Measurements from ENCODE around the gene LGALS13.

The LGALS13 gene, protein sequence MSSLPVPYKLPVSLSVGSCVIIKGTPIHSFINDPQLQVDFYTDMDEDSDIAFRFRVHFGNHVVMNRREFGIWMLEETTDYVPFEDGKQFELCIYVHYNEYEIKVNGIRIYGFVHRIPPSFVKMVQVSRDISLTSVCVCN

DNA sequence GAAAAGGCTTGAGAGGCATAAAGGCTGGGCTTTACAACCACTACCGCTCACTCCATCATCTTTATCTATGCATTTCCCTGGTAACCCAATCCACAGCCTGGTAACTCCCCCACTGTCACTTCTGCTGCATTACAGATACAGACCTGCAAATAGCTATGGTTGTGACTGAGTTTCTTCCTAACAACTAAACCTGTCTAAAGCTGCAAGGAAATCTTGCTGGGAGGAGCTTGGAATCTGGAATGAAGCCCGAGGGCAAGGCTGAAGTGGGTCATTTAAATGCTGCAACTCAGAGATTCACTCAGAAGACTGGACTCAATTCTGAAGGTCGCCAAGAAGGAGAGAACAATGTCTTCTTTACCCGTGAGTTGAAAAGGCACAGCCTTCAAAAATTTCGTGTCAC is at the start of gene LGALS13:
Gene LGALS13, plus strand, starts transcription at position 301 of the 400 bp plus-strand sequence. Its CDS starts 45 bp downstream, at position 346.
- H4K20me1 ChIP-seq (ENCODE audit: insufficient read depth, low read length) = no peaks in the 10 kb centered on the region
- no peak within 1 kb of the TSS for H3K4me3 ChIP-seq (ENCODE audit: low read length)
- no peaks in the 10 kb centered on the region for H3K36me3 ChIP-seq (replicated peaks; ENCODE audit: low read depth, low read length)
- H3K27ac ChIP-seq (ENCODE audit: low read length) = no peak within 1 kb of the TSS
- no peak within 1 kb of the TSS for H3K9ac ChIP-seq (ENCODE audit: low read length)
- no peaks in the 10 kb centered on the region for H3K9me3 ChIP-seq (ENCODE audit: insufficient read depth, low read length)
- no peak within 1 kb of the TSS for H2AFZ ChIP-seq (ENCODE audit: low read depth, low read length)
- peaks cover 58% of the 10 kb centered on the region for H3K27me3 ChIP-seq (ENCODE audit: low read depth, low read length)
- no peaks in the 10 kb centered on the region for H3K4me1 ChIP-seq (ENCODE audit: low read length)
- TF ChIP-seq, protein P1, sequence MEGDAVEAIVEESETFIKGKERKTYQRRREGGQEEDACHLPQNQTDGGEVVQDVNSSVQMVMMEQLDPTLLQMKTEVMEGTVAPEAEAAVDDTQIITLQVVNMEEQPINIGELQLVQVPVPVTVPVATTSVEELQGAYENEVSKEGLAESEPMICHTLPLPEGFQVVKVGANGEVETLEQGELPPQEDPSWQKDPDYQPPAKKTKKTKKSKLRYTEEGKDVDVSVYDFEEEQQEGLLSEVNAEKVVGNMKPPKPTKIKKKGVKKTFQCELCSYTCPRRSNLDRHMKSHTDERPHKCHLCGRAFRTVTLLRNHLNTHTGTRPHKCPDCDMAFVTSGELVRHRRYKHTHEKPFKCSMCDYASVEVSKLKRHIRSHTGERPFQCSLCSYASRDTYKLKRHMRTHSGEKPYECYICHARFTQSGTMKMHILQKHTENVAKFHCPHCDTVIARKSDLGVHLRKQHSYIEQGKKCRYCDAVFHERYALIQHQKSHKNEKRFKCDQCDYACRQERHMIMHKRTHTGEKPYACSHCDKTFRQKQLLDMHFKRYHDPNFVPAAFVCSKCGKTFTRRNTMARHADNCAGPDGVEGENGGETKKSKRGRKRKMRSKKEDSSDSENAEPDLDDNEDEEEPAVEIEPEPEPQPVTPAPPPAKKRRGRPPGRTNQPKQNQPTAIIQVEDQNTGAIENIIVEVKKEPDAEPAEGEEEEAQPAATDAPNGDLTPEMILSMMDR (IDR thresholded peaks at IDR 0.05; ENCODE audit: low read depth, low read length) = no peak
- TF ChIP-seq EZH2phosphoT487 (IDR thresholded peaks at IDR 0.05; ENCODE audit: low read depth) = no peak
- H3K4me2 ChIP-seq (ENCODE audit: low read length) = no peak within 1 kb of the TSS
- H3K79me2 ChIP-seq (ENCODE audit: low read length) = no peaks in the 10 kb centered on the region

DNA sequence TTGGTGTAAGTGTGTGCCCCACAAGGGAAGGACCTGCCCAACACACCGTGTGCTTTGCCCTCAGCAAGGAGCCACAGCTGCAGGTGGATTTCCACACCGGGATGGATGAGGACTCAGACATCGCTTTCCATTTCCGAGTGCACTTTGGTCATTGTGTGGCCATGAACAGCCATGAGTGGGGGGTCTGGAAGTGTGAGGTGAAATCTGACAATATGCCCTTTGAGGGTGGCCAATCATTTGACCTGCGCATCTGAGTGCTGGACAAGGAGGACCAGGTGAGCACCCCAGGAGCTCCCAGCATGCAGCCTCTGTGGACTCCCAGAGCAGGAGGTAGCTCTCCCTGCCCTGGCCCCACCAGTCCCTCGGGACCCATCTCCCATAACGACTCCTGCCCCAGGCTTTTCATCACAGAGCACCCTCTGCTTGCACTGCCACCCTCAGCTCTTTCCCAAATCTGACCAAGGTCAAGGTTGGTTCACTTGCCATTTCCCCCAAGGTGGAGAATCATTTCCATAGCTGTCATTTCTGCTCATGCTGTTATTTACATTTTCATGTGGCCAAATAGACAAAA is 49.2 kb upstream of the LGALS13 start:
- H3K9me3 ChIP-seq (ENCODE audit: insufficient read depth, low read length) = no peaks in the 10 kb centered on the region
- H4K20me1 ChIP-seq (ENCODE audit: insufficient read depth, low read length) = no peaks in the 10 kb centered on the region
- no peak overlapping the region for H3K4me2 ChIP-seq (ENCODE audit: low read length)
- no peaks in the 10 kb centered on the region for H3K79me2 ChIP-seq (ENCODE audit: low read length)
- H3K36me3 ChIP-seq (replicated peaks; ENCODE audit: low read depth, low read length) = no peaks in the 10 kb centered on the region
- no peak overlapping the region for H3K9ac ChIP-seq (ENCODE audit: low read length)
- peaks cover 20% of the 10 kb centered on the region for H3K4me1 ChIP-seq (ENCODE audit: low read length)
- H3K27me3 ChIP-seq (ENCODE audit: low read depth, low read length) = peaks cover 16% of the 10 kb centered on the region
- H3K27ac ChIP-seq (ENCODE audit: low read length) = no peak overlapping the region
- no peak overlapping the region for H3K4me3 ChIP-seq (ENCODE audit: low read length)
- TF ChIP-seq, protein P1 (IDR thresholded peaks at IDR 0.05; ENCODE audit: low read depth, low read length) = no peak
- no peak for TF ChIP-seq EZH2phosphoT487 (IDR thresholded peaks at IDR 0.05; ENCODE audit: low read depth)
- H2AFZ ChIP-seq (ENCODE audit: low read depth, low read length) = no peak overlapping the region

DNA sequence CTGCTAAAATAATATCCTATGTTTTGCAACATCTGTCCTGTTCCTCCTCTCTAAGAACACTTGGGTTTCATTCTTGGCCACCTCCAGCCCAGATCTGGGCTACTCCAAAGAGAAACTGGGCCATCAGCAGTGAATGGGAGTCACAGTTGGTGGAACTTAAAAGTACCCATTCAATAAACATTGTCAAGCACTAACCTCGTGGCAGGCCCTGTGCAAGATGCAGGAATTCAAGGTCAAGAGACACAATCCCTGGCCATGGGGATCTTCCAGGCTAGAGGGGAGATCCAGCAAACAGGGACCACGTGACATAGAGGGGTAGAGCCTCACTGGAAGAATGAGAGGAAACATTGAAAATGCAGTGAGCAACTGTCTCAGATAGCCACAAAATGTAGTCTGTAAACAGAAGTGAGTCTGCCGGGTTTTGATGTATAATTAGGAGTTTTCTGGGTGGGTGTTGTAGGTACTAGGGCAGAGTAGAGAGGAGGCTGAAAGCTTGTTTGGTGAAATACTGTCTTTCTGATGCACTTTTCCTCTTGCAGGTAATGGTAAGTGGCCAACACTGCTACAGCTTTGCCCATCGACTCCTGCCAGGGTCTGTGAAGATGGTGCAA is 47.5 kb upstream of the LGALS13 start:
- Histone ChIP-seq H3K27me3 (ENCODE audit: low read depth, low read length) (peaks cover 16% of the 10 kb centered on the region), H3K9ac (ENCODE audit: low read length) (no peak overlapping the region)
- TF ChIP-seq EZH2phosphoT487 (IDR thresholded peaks at IDR 0.05; ENCODE audit: low read depth) = no peak
- TF ChIP-seq, protein P1 (IDR thresholded peaks at IDR 0.05; ENCODE audit: low read depth, low read length) = no peak

DNA sequence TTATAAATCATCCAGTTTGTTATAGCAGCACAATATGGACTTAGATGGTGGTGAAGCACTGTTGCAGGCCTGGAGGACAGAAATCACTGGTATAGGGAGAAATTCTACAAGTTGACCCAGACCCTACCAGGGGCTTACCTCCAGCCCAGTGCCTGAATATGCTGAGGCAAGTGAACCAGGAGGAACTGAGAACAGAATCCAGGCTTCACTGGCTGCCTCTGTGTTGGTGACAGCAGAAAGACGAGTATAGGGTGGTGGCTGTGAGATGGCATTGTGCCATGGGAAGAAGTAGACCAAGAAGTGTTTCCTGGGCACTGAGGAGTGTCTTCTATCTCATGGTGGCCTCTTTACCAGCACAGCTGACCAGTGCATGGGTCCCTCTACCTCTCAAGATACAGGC is 46.4 kb upstream of the LGALS13 start:
- H3K4me1 ChIP-seq (ENCODE audit: low read length) = peaks cover 27% of the 10 kb centered on the region
- H3K4me3 ChIP-seq (ENCODE audit: low read length) = no peak overlapping the region
- no peak overlapping the region for H3K9ac ChIP-seq (ENCODE audit: low read length)
- H4K20me1 ChIP-seq (ENCODE audit: insufficient read depth, low read length) = no peaks in the 10 kb centered on the region
- peaks cover 20% of the 10 kb centered on the region for H3K27me3 ChIP-seq (ENCODE audit: low read depth, low read length)
- no peak overlapping the region for H3K27ac ChIP-seq (ENCODE audit: low read length)
- no peak overlapping the region for H2AFZ ChIP-seq (ENCODE audit: low read depth, low read length)
- H3K4me2 ChIP-seq (ENCODE audit: low read length) = no peak overlapping the region
- no peaks in the 10 kb centered on the region for H3K79me2 ChIP-seq (ENCODE audit: low read length)
- H3K36me3 ChIP-seq (replicated peaks; ENCODE audit: low read depth, low read length) = no peaks in the 10 kb centered on the region
- TF ChIP-seq, protein P1 (IDR thresholded peaks at IDR 0.05; ENCODE audit: low read depth, low read length) = no peak
- no peak for TF ChIP-seq EZH2phosphoT487 (IDR thresholded peaks at IDR 0.05; ENCODE audit: low read depth)
- H3K9me3 ChIP-seq (ENCODE audit: insufficient read depth, low read length) = no peaks in the 10 kb centered on the region

More for the DNA sequence above, 47.5 kb upstream of the LGALS13 start:
- Histone ChIP-seq H3K9me3 (ENCODE audit: insufficient read depth, low read length) (no peaks in the 10 kb centered on the region), H4K20me1 (ENCODE audit: insufficient read depth, low read length) (no peaks in the 10 kb centered on the region), H3K27ac (ENCODE audit: low read length) (no peak overlapping the region), H3K36me3 (replicated peaks; ENCODE audit: low read depth, low read length) (no peaks in the 10 kb centered on the region), H3K4me2 (ENCODE audit: low read length) (no peak overlapping the region), H2AFZ (ENCODE audit: low read depth, low read length) (no peak overlapping the region), H3K79me2 (ENCODE audit: low read length) (no peaks in the 10 kb centered on the region), H3K4me3 (ENCODE audit: low read length) (no peak overlapping the region), H3K4me1 (ENCODE audit: low read length) (peaks cover 27% of the 10 kb centered on the region)

All from OCI-LY3 (cell line).